ENCODE results near the gene TRIM7.

Gene TRIM7

GRCh38 chr5:181197326-181197951 lies 7.6 kb downstream of the TRIM7 start:
- TF ChIP-seq POLR2A (IDR thresholded peaks at IDR 0.05; ENCODE audit: low read depth, low read length), result no peak
- TF ChIP-seq POLR2AphosphoS5 (IDR thresholded peaks at IDR 0.05; ENCODE audit: low read depth, low read length), result no peak
- TF ChIP-seq TAF1 (IDR thresholded peaks at IDR 0.05; ENCODE audit: borderline replicate concordance, low read depth, low read length), result no peak
- no peak for FAIRE-seq

GRCh38 chr5:181195249-181195761 lies 9.7 kb downstream of the TRIM7 start:
- FAIRE-seq (no peak), DNase-seq (ENCODE audit: insufficient read length) (no peak)
- no peak for TF ChIP-seq POLR2AphosphoS5 (IDR thresholded peaks at IDR 0.05; ENCODE audit: low read depth, low read length)
- TF ChIP-seq TAF1 (IDR thresholded peaks at IDR 0.05; ENCODE audit: borderline replicate concordance, low read depth, low read length), result no peak

More at GRCh38 chr5:181197326-181197951, 7.6 kb downstream of the TRIM7 start:
- DNase-seq (ENCODE audit: insufficient read length), result no peak

- TF ChIP-seq TAF1 (IDR thresholded peaks at IDR 0.05; ENCODE audit: borderline replicate concordance, low read depth, low read length), result no peak
- no peak for TF ChIP-seq POLR2AphosphoS5 (IDR thresholded peaks at IDR 0.05; ENCODE audit: low read depth, low read length)
- no peak for TF ChIP-seq POLR2A (IDR thresholded peaks at IDR 0.05; ENCODE audit: low read depth, low read length)
- no peak for DNase-seq (ENCODE audit: insufficient read length)
- FAIRE-seq, result no peak
Observed at GRCh38 chr5:181194489-181195248, 10.3 kb downstream of the TRIM7 start.

- no peak for FAIRE-seq
- DNase-seq (ENCODE audit: insufficient read length), result no peak
Observed at GRCh38 chr5:181193656-181194055, 11.3 kb downstream of the TRIM7 start.

GRCh38 chr5:181192337-181193046 lies 12.5 kb downstream of the TRIM7 start:
- TF ChIP-seq TAF1 (IDR thresholded peaks at IDR 0.05; ENCODE audit: borderline replicate concordance, low read depth, low read length) (no peak), POLR2AphosphoS5 (IDR thresholded peaks at IDR 0.05; ENCODE audit: low read depth, low read length) (no peak), POLR2A (IDR thresholded peaks at IDR 0.05; ENCODE audit: low read depth, low read length) (no peak)
- peak; percentile 38 for FAIRE-seq
- DNase-seq (ENCODE audit: insufficient read length), result no peak

More at GRCh38 chr5:181193656-181194055, 11.3 kb downstream of the TRIM7 start:
- TF ChIP-seq TAF1 (IDR thresholded peaks at IDR 0.05; ENCODE audit: borderline replicate concordance, low read depth, low read length), result no peak
- no peak for TF ChIP-seq POLR2A (IDR thresholded peaks at IDR 0.05; ENCODE audit: low read depth, low read length)
- TF ChIP-seq POLR2AphosphoS5 (IDR thresholded peaks at IDR 0.05; ENCODE audit: low read depth, low read length), result no peak

GRCh38 chr5:181191526-181192336 lies 13.3 kb downstream of the TRIM7 start:
- peak; percentile 73; the same call in 1 of the 2 replicates for TF ChIP-seq POLR2A (IDR thresholded peaks at IDR 0.05; ENCODE audit: low read depth, low read length)
- no peak; the same call in 1 of the 2 replicates for TF ChIP-seq POLR2AphosphoS5 (IDR thresholded peaks at IDR 0.05; ENCODE audit: low read depth, low read length)
- no peak for TF ChIP-seq TAF1 (IDR thresholded peaks at IDR 0.05; ENCODE audit: borderline replicate concordance, low read depth, low read length)
- DNase-seq (ENCODE audit: insufficient read length) (peak; percentile 89), FAIRE-seq (peak; percentile 99)

- DNase-seq (ENCODE audit: insufficient read length), result no peak
- no peak for TF ChIP-seq POLR2AphosphoS5 (IDR thresholded peaks at IDR 0.05; ENCODE audit: low read depth, low read length)
- TF ChIP-seq POLR2A (IDR thresholded peaks at IDR 0.05; ENCODE audit: low read depth, low read length), result no peak
- TF ChIP-seq TAF1 (IDR thresholded peaks at IDR 0.05; ENCODE audit: borderline replicate concordance, low read depth, low read length), result no peak
- no peak for FAIRE-seq
Observed at GRCh38 chr5:181190711-181191525, 14.1 kb downstream of the TRIM7 start.

- no peak for DNase-seq (ENCODE audit: insufficient read length)
- TF ChIP-seq POLR2AphosphoS5 (IDR thresholded peaks at IDR 0.05; ENCODE audit: low read depth, low read length) (no peak), TAF1 (IDR thresholded peaks at IDR 0.05; ENCODE audit: borderline replicate concordance, low read depth, low read length) (no peak), POLR2A (IDR thresholded peaks at IDR 0.05; ENCODE audit: low read depth, low read length) (no peak)
- no peak for FAIRE-seq
Observed at GRCh38 chr5:181189962-181190710, 14.9 kb downstream of the TRIM7 start.

- FAIRE-seq, result peak; percentile 56
- TF ChIP-seq TAF1 (IDR thresholded peaks at IDR 0.05; ENCODE audit: borderline replicate concordance, low read depth, low read length) (no peak), POLR2AphosphoS5 (IDR thresholded peaks at IDR 0.05; ENCODE audit: low read depth, low read length) (no peak), POLR2A (IDR thresholded peaks at IDR 0.05; ENCODE audit: low read depth, low read length) (peak; percentile 36; the same call in 1 of the 2 replicates)
- DNase-seq (ENCODE audit: insufficient read length), result no peak
Observed at GRCh38 chr5:181189363-181189961, 15.5 kb downstream of the TRIM7 start.
